Epithelial cell of esophagus (primary cell): ENCODE measurements around the gene CEP72.
A peak's percentile ranks its signal among the peaks of the same experiment; 100 is the strongest.

Experiments
- DNase-seq: peaks from one replicate; pipeline ENCODE4 v3.0.0; 2010; ENCODE audit warnings: low read depth
- H3K4me3 ChIP-seq: 2 replicates; pipeline ENCODE4 v1.5.1; 2011; ENCODE audit warnings: mild to moderate bottlenecking, low read length, control low read depth
- TF ChIP-seq, protein P1 (sequence below): IDR thresholded peaks from 2 replicates; pipeline ENCODE4 v1.5.1; 2011; ENCODE audit warnings: low read depth, mild to moderate bottlenecking, low read length, control low read depth, inconsistent platforms; ENCODE audit not compliant: insufficient read depth; ENCODE audit errors: missing control alignments

Gene CEP72

DNA sequence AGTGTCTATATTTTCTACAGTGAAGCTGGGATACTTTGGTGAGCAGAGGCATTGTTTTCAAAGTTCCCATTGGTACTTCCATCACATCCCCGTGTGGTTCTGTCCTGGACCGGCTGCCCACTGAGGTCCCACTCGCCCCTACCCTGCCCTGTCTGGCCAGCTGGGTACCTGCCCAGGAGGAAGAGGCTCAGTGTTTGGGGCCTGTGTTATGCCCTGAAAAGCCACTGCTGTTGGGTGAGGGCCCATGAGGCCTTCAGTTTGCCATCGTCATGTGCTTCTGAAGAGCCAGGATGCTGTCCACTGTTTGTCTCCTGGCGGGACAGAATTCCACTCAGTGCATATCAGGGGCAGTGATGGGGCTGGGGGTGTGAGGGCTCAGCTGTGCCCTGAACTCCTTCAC is 2.6 kb upstream of the CEP72 start:
- no peak overlapping the region for H3K4me3 ChIP-seq
- TF ChIP-seq, protein P1, sequence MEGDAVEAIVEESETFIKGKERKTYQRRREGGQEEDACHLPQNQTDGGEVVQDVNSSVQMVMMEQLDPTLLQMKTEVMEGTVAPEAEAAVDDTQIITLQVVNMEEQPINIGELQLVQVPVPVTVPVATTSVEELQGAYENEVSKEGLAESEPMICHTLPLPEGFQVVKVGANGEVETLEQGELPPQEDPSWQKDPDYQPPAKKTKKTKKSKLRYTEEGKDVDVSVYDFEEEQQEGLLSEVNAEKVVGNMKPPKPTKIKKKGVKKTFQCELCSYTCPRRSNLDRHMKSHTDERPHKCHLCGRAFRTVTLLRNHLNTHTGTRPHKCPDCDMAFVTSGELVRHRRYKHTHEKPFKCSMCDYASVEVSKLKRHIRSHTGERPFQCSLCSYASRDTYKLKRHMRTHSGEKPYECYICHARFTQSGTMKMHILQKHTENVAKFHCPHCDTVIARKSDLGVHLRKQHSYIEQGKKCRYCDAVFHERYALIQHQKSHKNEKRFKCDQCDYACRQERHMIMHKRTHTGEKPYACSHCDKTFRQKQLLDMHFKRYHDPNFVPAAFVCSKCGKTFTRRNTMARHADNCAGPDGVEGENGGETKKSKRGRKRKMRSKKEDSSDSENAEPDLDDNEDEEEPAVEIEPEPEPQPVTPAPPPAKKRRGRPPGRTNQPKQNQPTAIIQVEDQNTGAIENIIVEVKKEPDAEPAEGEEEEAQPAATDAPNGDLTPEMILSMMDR = no peak
- DNase-seq = no peak

DNA sequence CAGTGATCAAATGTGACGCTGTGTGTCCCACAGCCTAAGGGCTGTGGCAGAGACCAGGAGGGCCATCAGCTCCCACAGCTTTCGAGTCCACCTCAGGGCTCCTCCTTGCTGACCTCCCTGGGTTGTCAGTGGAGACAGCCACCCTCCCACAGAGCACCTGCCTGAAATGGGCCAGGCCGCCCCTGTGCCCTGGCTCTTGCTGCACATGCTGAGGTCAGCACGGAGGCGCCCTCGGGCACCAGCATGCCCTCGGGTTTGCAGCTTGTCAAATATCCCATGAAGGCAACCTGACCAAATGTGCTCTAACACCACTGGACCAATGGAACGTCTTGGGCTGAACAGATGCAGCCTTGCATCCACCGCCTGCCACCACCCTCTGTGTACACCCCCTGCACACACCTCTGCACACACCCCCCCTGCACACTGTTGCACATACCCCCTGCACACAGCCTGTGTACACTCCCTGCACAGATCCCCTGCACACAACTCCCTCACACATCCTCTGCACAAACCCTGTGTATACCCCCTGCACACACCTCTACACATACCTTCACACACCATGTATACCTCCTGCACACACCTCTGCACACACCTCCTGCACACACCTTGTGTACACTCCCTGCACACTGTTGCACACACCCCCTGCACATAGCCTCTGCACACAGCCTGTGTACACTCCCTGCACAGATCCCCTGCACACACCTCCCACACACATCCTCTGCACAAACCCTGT is 2.0 kb upstream of the CEP72 start:
- TF ChIP-seq, protein P1 = no peak
- no peak overlapping the region for H3K4me3 ChIP-seq
- no peak for DNase-seq

DNA sequence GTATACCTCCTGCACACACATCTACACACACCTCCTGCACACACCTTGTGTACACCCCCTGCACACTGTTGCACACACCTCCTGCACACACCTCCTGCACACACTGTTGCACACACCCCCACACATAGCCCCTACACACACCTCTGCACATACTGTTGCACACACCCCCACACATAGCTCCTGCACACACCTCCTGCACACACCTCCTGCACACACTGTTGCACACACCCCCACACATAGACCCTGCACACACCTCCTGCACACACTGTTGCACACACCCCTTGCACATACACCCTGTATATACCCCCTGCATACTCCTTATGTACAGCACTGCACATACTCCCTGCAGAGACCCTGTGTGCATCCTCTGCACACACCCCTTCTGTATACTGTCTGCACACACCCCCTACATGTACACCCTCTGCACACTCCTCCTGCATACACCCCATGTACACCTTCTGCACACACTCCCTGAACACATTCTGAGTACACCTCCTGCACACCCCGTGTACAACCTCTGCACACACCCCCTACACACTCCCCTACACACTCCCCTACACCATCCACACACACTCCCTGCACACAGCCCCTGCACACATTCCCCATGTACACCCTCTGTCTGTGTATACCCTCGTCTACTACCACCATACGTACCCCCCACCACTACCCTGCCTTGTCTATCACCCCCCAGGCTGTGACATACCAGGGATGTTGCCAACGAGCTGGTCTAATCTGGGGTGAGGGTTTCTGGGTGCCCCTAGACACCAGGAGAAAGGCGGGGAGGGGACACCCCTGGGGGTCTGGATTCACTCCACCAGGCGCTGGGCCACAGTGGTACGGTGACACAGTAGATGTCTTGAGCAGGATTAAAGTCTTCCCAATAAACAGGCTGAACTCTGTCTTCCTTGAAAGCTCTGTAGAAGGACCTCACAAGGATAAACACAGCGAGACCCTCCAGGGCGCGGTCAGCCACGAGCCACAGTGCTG is 1.1 kb upstream of the CEP72 start:
- DNase-seq = no peak
- H3K4me3 ChIP-seq = peak overlapping the region; percentile 70
- TF ChIP-seq, protein P1 = no peak

DNA sequence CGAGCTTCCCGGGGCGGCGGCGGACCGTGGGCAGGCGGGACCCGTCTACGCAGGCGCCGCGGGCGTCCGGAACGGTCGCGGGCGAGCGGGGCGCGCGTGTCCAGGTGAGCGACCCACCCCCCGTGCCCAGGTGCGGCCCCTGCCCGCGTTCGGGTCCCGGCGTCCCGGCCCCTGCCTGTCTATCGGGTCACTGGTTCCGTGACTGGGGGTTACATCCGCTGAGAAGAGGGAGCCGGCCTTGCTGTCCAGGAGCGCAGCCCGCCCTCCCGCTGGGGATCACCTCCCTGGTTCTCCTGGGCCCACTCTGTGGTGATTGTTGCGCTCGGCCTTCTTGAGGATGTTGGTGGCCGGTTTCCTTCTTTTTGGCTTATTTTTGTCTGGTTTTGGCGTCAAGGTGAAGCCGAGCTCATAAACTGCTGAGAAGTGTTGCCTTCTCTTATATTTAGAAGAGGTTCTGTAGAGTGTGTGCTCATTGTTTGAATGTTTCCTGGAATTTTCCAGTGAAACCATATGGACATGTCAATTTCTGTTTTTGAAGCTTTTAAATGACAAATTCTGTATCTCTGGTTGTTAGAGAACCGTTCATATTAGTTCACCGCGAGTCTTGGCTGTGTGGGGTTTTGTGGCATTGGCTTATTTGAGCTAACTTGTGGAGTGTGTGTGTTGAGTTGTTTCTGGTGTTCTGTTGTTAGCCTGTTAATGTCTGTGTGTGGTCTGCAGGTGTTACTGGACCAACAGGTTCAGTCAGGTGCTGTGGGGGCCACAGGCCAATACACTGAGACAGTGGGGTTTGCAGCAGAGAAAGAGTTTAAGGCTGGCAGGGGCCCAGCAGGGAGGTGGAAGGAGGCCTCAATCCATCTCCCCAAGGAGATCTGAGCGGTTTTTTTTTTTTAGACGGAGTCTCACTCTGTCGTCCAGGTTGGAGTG is 621 bp downstream of the CEP72 start:
- peak overlapping the region; percentile 70 for H3K4me3 ChIP-seq
- peak; percentile 34 for DNase-seq
- TF ChIP-seq, protein P1 = no peak

DNA sequence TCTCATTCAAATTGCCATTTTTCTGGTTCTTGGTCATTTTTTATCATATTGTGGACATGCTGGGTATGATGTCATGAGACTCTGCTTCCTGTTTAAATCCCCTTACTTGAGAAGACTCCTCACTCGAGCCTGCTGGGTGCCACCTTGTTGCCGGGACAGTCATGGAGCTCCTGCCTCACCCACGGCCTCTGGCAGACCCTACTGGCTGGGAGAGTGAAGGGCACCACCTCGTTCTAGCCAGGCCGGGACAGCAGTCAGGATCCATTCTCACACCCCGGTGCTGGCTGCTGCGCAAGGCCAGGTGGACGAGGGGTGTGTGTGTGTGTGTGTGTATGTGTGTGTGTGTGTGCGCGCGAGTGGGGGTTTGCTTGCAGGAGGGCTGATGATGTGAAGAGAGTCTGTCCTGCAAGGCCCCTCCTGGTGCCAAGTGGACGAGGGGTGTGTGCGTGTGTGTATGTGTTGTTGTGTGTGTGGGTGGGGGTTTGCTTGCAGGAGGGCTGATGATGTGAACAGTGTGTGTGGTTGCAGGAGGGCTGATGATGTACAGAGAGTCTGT is 4.4 kb downstream of the CEP72 start:
- no peak overlapping the region for H3K4me3 ChIP-seq
- DNase-seq = no peak
- TF ChIP-seq, protein P1 = no peak

DNA sequence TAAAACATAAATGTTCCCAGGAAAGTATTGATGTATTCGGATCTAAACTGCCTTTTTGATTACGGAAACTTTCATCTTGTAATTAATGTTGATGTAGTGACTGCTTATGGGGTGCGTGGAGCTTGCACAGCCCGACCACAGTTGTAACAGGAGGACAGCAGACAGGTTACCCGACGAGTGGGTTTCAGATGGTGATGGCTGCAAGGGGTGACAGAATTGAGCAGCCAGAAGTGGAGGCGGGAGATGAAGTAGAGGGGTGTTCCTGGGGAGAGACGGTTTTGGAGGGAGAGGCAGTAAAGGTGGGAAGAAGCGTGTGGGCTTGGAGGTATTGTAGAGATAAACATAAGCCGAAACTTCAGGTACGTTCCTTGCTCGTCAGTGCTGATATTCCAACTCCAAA is 5.8 kb downstream of the CEP72 start:
- TF ChIP-seq, protein P1 = no peak
- H3K4me3 ChIP-seq = no peak overlapping the region
- no peak for DNase-seq
